ENCODE measurements around the gene ACYP2.
"Not testable (repeated sequence)": the region's sequence is repeated elsewhere in the genome, so short reads cannot be mapped to it uniquely, and the experiment has no call there.

ACYP2 gene

DNA sequence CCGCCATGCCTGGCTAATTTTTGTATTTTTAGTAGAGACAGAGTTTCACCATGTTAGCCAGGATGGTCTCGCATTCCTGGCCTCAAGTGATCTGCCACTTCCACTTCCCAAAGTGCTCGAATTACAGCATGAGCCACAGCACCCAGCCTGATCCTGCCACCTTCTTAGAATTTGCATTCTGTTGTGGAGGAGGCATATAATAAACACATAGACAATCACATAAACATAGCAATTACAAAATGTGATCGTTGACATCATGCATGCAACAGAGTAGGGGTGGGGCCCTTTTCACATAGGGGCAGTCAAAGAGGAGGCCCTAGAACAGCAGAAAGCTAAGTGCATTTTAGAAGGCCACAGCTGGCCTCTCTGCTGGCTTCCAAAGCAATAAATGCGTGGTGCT lies 180.5 kb downstream of the ACYP2 start:
- no peak for DNase-seq (ENCODE audit: low read depth, low spot score)
- H3K4me3 ChIP-seq (ENCODE audit: low read length): no peak overlapping the region

DNA sequence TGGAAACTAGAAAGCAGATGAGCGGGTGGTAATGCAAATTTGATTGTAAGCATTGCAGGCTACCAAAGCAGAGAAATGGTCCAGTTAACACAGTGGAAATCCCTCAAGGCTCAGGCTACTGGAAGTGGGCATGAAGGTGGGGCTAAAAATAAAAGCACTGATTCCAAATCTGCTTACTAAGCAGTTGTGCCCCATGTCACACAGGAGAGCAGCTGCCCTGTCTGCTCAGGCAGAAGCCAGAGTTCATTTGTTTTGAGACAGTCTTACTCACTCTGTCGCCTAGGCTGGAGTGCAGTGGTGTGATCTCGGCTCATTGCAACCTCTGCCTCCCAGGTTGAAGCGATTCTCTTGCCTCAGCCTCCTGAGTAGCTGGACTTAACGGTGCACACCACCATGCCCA lies 183.1 kb downstream of the ACYP2 start:
- H3K4me3 ChIP-seq (ENCODE audit: low read length): no peak overlapping the region
- DNase-seq (ENCODE audit: low read depth, low spot score): no peak

DNA sequence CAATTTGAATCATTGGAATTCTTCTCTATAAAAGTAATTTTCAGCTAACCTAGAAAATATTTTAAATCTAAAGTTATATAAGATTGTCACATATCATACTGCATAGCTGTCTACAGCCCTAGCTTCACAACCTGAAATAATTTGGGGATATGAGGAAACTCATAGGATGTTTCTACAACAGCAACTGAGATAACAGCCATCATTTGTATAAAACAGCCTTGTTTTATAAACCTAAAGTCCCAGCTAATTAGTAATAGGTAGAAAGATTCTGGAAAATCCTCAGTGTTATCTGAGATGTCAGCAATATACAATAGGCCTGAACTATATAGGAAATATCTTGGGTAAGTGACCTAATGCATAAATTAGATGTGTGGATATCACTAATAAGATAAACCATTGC lies 188.2 kb downstream of the ACYP2 start:
- H3K4me3 ChIP-seq (ENCODE audit: low read length): no peak overlapping the region
- no peak for DNase-seq (ENCODE audit: low read depth, low spot score)

- DNase-seq (ENCODE audit: low read depth, low spot score): no peak
- no peak overlapping the region for H3K4me3 ChIP-seq (ENCODE audit: low read length)
Measured at GRCh38 chr2:54306556-54306955, 191.1 kb downstream of the ACYP2 start.

DNA sequence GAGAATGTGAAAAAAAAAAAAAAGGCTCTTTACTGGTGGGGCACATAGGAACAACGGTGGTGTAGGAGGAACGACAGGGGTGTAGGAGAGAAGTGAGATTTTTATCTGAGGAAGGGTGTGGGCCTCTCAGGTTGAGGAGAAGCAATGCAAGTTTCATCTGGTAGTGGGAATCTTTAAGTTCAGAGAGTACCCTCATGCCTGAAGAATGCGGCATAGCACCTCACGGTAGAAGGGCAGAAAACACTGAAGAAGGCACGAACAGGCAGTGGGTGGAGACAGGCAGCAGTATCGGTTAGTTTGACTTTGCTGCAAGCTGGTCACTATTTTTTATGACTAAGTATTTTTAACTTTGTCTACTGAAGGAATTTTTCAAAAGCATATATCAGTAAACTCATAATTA lies 192.8 kb downstream of the ACYP2 start:
- no peak for DNase-seq (ENCODE audit: low read depth, low spot score)
- no peak overlapping the region for H3K4me3 ChIP-seq (ENCODE audit: low read length)

DNA sequence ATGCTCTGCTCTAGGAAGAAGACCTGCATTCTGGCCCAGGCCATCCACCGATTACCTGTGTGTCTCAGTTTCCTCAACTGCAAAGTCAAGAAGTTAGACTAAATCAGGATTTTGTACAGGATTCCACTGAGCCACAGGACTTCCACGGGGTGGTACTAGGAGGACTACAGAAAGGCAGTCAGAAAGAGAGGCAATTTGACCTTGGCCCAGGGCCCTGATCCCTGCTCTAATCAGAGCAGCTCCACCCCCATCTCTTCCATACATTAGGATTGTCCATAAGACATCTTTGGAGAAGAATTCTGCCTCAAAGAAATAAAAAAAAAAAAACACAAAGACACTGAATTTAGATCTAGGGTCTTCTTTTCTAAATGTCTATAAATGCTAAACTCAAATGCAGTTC lies 193.4 kb downstream of the ACYP2 start:
- H3K4me3 ChIP-seq (ENCODE audit: low read length): no peak overlapping the region
- no peak for DNase-seq (ENCODE audit: low read depth, low spot score)

DNA sequence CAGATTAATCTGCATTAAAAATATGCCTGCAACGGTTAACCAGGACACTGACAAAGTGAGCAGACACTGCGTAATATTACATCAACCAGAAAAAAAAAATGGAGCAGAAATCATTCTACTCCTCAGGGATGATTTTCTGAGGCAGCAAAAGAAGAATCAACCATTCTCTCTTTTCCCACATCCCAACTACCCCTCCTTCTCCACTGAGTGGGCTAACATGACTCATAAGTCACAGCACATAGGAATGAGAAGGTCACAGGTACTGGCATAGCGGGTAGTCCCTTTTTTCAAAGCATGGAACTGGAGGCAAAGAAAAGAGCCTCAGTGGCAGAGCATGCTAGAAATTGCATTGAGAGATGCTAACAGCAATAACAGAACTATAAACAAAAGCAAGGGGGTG lies 194.9 kb downstream of the ACYP2 start:
- no peak for DNase-seq (ENCODE audit: low read depth, low spot score)
- H3K4me3 ChIP-seq (ENCODE audit: low read length): no peak overlapping the region

GRCh38 chr2:54310961-54311360 lies 195.5 kb downstream of the ACYP2 start:
- H3K4me3 ChIP-seq (ENCODE audit: low read length): no peak overlapping the region
- DNase-seq (ENCODE audit: low read depth, low spot score): no peak

DNA sequence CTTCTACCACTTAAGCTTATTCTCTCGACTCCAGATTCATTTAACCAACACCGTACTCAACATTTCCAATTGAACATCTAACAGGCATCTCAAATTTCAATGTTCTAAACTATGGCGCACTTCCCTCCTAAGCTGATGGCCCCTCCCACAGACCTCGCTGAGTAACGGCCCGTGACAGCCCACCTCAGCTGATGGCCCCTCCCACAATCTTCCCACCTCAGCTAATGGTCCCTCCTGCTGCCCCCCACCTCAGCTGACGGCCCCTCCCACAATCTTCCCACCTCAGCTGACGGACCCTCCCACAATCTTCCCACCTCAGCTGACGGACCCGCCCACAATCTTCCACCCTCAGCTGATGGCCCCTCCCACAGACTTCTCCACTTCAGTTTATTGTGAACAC lies 197.7 kb downstream of the ACYP2 start:
- no peak for DNase-seq (ENCODE audit: low read depth, low spot score)
- H3K4me3 ChIP-seq (ENCODE audit: low read length): no peak overlapping the region

GRCh38 chr2:54317973-54318372 lies 202.6 kb downstream of the ACYP2 start:
- H3K4me3 ChIP-seq (ENCODE audit: low read length): no peak overlapping the region
- DNase-seq (ENCODE audit: low read depth, low spot score): no peak

GRCh38 chr2:54318821-54319220 lies 203.4 kb downstream of the ACYP2 start:
- H3K4me3 ChIP-seq (ENCODE audit: low read length): no peak overlapping the region
- no peak for DNase-seq (ENCODE audit: low read depth, low spot score)

- no peak for DNase-seq (ENCODE audit: low read depth, low spot score)
- H3K4me3 ChIP-seq (ENCODE audit: low read length): no peak overlapping the region
Measured at GRCh38 chr2:54321047-54321446, 205.6 kb downstream of the ACYP2 start.

DNA sequence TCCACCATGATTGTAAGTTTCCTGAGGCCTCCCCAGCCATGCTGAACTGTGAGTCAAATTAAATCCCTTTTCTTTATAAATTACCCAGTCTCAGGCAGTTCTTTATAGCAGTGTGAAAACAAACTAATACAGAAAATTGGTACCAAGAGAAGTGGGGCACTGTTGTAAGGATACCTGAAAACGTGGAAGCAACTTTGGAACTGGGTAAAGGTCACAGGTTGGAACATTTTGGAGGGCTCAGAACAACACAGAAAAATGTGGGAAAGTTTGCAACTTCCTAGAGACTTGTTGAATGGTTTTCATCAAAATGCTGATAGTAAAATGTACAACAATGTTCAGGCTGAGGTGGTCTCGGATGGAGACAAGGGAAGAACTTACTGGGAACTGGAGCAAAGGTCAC lies 209.1 kb downstream of the ACYP2 start:
- not testable (repeated sequence) for H3K4me3 ChIP-seq (ENCODE audit: low read length); DNase-seq (ENCODE audit: low read depth, low spot score)

DNA sequence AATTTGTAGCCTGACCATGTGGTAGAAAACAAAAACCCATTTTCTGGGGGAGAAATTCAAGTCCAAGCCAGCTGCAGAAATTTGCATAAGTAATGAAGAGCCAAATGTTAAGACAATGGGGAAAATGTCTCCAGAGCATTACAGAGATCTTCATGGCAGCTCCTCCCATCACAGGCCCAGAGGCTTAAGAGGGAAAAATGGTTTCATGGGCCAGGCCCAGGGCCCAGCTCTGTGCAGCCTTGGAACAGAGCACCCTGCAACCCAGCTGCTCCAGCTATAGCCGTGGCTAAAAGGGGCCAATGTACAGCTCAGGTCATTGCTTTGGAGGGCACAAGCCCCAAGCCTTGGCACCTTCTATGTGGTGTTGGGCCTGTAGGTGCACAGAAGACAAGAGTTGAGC lies 209.7 kb downstream of the ACYP2 start:
- DNase-seq (ENCODE audit: low read depth, low spot score): no peak

GRCh38 chr2:54329482-54330161 lies 214.2 kb downstream of the ACYP2 start:
- peak overlapping the region; percentile 59; the same call in 1 of the 2 replicates for H3K4me3 ChIP-seq (ENCODE audit: low read length)
- no peak for DNase-seq (ENCODE audit: low read depth, low spot score)

More for the DNA sequence above, 209.7 kb downstream of the ACYP2 start:
- no peak overlapping the region for H3K4me3 ChIP-seq (ENCODE audit: low read length)

DNA sequence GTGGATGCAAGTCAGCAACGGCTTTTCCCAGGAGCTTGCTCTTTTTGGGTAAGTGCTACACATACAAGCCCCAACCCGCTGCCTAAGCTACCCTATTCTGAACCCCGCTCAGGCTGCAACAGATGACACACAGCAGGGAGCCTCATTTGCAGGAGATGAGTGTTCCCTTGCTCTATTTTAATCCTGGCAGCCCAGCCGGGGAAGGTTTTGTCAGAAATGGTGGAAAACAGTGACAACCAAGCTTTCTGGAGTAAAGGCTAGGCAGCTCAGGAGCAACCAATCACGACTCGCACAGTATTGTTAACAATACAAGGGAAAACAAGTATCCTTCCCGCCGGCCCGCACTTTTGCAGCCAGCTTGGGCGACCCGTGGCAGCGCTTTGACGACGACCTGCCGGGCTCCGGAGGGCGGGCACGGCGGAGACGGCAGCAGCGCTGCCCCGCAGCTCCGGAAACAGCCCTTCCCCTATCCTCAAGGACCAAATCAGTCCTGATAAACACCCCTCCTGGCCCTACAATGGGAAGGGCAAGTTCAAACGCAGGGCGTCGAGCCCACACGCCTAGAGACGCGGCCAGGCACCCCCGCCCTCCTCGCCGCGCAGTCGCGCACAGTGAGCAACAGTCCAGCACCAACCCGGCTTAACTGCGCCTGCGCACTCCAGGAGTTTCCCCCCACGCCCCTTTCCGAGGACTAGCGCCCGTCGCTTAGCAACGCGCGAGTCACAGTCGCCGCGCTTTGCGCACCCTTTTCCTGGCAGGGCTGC lies 214.9 kb downstream of the ACYP2 start:
- peak; percentile 89 for DNase-seq (ENCODE audit: low read depth, low spot score)

GRCh38 chr2:54330926-54331835 lies 215.8 kb downstream of the ACYP2 start:
- H3K4me3 ChIP-seq (ENCODE audit: low read length): peak overlapping the region; percentile 59
- no peak for DNase-seq (ENCODE audit: low read depth, low spot score)

More for the DNA sequence above, 214.9 kb downstream of the ACYP2 start:
- peak overlapping the region; percentile 59 for H3K4me3 ChIP-seq (ENCODE audit: low read length)

DNA sequence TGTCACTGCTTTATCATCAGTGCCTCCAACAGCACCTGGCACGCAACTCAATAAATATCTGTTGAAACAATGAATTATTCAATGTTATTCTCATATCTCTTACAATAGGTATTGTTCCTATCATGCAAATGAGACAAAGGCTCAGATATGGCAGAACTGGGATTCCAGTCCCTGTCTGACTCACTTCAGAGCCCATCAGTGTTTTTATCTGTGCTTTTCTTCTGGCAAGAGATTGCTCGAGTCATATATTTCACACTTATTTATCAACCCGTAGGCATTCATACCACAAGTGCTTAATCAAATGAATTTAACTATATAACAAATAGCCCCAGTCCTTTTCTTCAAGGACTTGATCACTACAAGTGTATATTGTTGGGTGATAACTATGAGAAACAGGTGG lies 217.0 kb downstream of the ACYP2 start:
- DNase-seq (ENCODE audit: low read depth, low spot score): no peak
- H3K4me3 ChIP-seq (ENCODE audit: low read length): no peak overlapping the region

DNA sequence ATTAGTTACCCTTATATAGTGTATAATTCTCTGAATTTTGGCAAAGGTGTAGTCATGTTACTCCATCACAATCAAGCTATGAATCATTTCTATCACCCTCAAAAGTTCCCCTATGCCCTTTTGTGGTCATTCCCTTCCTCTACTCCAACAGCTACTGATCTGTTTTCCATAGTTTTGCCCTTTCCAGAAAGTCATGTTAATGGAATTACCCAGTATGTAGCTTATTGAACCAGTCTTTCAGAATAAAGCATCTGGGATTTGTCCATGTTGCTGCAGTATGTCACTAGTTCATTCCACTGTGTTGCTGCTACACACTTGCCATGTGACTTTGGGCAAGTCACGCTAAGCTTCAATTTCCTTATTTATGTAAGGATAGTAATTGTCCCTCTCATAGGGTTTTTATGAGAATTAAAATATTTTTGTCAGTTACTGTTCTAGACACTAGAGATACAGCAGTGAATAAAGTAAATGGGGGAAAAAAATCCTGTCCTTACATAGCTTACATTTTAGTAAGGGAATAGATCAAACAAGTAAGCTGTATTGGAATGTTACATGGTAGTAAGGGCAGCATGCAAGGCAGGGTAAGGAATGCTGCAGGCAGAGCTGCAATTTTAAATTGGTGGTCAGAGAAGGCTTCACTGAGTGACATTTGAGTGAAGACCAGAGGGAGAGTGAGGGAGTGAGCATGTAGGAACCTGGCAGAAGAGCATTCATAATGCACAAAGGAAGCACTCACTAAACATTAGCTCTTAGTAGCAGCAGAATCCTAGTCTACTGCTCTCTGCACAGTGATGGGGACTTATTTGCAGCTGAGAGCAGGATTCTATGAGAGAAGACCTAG lies 220.9 kb downstream of the ACYP2 start:
- DNase-seq (ENCODE audit: low read depth, low spot score): no peak
- no peak overlapping the region for H3K4me3 ChIP-seq (ENCODE audit: low read length)
